ENCODE measurements around the gene CCDC126. TPM values are rescaled to one million over a fixed set of nuclear protein-coding genes. Genes with fewer than 3 reads are reported as not detected.

The CCDC126 gene
- total and polyA plus RNA-seq, 9 of the 15 experiments (the other 6 are each of a cell fraction or from before 2014, with no cell fraction given), result 3.0 to 16.2 (median 5.2) TPM

DNA sequence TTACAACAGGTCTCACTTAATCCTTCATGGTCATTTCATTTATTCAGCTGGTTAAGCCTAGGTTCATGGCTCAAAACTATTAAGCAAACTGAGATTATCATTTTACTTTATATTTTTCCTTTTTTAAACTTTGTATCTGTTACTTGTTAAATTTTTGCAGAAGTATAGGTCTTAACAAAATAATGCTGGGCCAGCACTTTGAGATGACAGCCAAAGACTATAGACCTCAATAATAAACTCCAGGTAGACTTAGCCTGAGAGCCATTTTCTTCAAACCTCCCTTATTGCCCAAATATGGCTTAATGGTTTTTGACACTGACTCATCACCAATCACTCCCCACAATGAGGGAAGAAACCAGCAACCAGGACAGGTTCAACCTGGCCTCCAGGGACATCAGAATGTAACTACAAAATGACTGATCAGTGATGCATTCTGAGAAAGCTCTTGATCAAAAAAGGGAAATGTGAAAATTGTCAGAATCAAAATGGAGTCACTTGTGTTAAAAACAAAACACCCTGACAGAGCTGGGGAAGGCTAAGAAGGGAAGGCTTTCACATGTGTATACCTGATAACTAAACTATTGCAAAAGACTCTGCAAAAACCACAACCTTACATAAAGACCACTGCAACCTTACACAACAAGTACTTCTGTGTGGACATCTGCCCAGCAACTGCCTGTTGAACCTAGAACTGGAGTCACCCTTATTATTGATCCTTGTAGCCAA is 2.1 kb upstream of the CCDC126 start (continued):
- TF ChIP-seq, protein P1, sequence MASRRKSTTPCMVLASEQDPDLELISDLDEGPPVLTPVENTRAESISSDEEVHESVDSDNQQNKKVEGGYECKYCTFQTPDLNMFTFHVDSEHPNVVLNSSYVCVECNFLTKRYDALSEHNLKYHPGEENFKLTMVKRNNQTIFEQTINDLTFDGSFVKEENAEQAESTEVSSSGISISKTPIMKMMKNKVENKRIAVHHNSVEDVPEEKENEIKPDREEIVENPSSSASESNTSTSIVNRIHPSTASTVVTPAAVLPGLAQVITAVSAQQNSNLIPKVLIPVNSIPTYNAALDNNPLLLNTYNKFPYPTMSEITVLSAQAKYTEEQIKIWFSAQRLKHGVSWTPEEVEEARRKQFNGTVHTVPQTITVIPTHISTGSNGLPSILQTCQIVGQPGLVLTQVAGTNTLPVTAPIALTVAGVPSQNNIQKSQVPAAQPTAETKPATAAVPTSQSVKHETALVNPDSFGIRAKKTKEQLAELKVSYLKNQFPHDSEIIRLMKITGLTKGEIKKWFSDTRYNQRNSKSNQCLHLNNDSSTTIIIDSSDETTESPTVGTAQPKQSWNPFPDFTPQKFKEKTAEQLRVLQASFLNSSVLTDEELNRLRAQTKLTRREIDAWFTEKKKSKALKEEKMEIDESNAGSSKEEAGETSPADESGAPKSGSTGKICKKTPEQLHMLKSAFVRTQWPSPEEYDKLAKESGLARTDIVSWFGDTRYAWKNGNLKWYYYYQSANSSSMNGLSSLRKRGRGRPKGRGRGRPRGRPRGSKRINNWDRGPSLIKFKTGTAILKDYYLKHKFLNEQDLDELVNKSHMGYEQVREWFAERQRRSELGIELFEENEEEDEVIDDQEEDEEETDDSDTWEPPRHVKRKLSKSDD (conservative IDR thresholded peaks at IDR 0.05; ENCODE audit: low read length), result no peak
- TF ChIP-seq ZNF274 (IDR thresholded peaks at IDR 0.05; ENCODE audit: borderline replicate concordance, low read depth, low read length) (no peak), SP2 (IDR thresholded peaks at IDR 0.05; ENCODE audit: extremely low read depth, low read depth, low read length, poor library complexity, severe bottlenecking) (no peak), ZNF589 (CRISPR knock-in tag; IDR thresholded peaks at IDR 0.05; ENCODE audit: low read depth) (peak; percentile 62; the same call in 1 of the 2 replicates), NCOA1 (IDR thresholded peaks at IDR 0.05; ENCODE audit: low read depth) (no peak), RBBP5 (IDR thresholded peaks at IDR 0.05; ENCODE audit: borderline replicate concordance, insufficient read depth, low read length, poor library complexity, severe bottlenecking) (no peak), CC2D1A (IDR thresholded peaks at IDR 0.05) (no peak), PCBP2 (IDR thresholded peaks at IDR 0.05; ENCODE audit: low read depth, low read length, poor library complexity, severe bottlenecking) (no peak), HMG20B (CRISPR knock-in tag; IDR thresholded peaks at IDR 0.05) (no peak), TAL1 (IDR thresholded peaks at IDR 0.05) (no peak), ILF3 (IDR thresholded peaks at IDR 0.05; ENCODE audit: borderline replicate concordance) (no peak), SIN3B (IDR thresholded peaks at IDR 0.05; ENCODE audit: low read depth) (no peak), ZNF263 (CRISPR knock-in tag; IDR thresholded peaks at IDR 0.05; ENCODE audit: borderline replicate concordance) (no peak), ZKSCAN8 (CRISPR knock-in tag; IDR thresholded peaks at IDR 0.05) (peak; percentile 51; the same call in 1 of the 2 replicates), MECOM (CRISPR knock-in tag; IDR thresholded peaks at IDR 0.05) (0 out of 2 replicates have a peak, but pooled peaks have one; percentile 43), CEBPG (CRISPR knock-in tag; IDR thresholded peaks at IDR 0.05) (peak; percentile 48; the same call in 1 of the 2 replicates), CEBPG (tag; conservative IDR thresholded peaks at IDR 0.05 in 1 of 2, IDR thresholded peaks at IDR 0.05 in 1 of 2) (peak; percentile 58 to 82), TAF1 (IDR thresholded peaks at IDR 0.05; ENCODE audit: control insufficient read depth, extremely low read depth, insufficient read depth, low read length, severe bottlenecking) (no peak), NELFE (IDR thresholded peaks at IDR 0.05; ENCODE audit: insufficient read depth, insufficient read length) (no peak)
- TF ChIP-seq, protein P2, sequence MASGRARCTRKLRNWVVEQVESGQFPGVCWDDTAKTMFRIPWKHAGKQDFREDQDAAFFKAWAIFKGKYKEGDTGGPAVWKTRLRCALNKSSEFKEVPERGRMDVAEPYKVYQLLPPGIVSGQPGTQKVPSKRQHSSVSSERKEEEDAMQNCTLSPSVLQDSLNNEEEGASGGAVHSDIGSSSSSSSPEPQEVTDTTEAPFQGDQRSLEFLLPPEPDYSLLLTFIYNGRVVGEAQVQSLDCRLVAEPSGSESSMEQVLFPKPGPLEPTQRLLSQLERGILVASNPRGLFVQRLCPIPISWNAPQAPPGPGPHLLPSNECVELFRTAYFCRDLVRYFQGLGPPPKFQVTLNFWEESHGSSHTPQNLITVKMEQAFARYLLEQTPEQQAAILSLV (tag; IDR thresholded peaks at IDR 0.05), result peak; percentile 76
- TF ChIP-seq, protein P3, sequence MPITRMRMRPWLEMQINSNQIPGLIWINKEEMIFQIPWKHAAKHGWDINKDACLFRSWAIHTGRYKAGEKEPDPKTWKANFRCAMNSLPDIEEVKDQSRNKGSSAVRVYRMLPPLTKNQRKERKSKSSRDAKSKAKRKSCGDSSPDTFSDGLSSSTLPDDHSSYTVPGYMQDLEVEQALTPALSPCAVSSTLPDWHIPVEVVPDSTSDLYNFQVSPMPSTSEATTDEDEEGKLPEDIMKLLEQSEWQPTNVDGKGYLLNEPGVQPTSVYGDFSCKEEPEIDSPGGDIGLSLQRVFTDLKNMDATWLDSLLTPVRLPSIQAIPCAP (CRISPR knock-in tag; IDR thresholded peaks at IDR 0.05; ENCODE audit: borderline replicate concordance), result no peak
